ENCODE results near the gene USP37. TPM values are rescaled to one million over a fixed set of nuclear protein-coding genes. Genes with fewer than 3 reads are reported as not detected.
A peak's percentile ranks its signal among the peaks of the same experiment; 100 is the strongest.

USP37 gene
- total and polyA plus RNA-seq, 2 of the 13 experiments (the other 11 are each of a cell fraction or from before 2014, with no cell fraction given), result 6.5 to 30.6 TPM

DNA sequence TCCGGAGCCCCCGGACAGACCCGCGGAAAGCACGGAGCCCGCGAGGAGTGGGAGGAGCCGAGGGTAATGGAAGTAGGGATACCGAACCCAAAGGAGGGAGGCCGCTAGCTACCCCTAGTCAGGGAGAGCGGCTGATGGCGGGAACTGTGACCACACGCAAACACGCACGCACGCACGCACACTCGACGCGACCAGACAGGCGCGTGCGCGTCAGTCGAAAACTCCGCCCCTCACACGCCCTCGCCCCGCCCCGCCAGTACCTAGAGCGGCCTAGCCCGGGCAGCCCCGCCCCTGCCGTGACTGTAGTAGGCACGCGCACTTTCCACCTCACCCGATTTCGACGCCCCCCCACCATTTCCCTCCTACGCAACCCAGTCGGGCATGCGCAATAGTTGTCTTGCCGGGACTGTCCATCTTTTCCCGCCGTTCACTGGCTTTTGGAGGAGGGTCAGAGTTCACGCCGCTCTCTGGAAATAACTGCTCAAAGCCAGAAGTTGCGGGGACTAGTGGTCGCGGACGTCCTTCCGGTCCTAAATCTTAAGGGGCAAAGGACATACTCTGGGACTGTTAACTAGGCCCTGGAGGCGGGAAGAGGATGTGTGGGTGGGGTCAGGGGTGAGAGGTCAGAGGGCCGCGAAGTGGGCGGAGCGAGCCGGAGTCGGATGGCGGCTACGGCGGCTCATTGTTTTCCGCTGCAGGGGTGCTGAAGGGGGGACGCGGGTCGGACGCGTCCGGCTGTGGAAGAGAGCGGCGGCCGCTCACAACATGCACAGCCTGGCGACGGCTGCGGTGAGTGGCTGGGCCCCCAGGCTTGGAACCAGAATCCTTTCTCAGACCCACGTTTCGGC, at the start of gene USP37, which contains the start of gene CNOT9 (continued):
- TF ChIP-seq, protein P1, sequence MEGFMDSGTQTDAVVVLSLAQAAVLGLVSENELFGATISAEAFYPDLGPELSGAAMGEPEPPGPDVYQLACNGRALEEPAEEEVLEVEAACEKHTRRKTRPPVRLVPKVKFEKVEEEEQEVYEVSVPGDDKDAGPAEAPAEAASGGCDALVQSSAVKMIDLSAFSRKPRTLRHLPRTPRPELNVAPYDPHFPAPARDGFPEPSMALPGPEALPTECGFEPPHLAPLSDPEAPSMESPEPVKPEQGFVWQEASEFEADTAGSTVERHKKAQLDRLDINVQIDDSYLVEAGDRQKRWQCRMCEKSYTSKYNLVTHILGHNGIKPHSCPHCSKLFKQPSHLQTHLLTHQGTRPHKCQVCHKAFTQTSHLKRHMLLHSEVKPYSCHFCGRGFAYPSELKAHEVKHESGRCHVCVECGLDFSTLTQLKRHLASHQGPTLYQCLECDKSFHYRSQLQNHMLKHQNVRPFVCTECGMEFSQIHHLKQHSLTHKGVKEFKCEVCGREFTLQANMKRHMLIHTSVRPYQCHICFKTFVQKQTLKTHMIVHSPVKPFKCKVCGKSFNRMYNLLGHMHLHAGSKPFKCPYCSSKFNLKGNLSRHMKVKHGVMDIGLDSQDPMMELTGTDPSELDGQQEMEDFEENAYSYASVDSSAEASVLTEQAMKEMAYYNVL (CRISPR knock-in tag; IDR thresholded peaks at IDR 0.05; ENCODE audit: borderline replicate concordance), result peak; percentile 91; the same call in 1 of the 2 replicates
- TF ChIP-seq ZNF446 (CRISPR knock-in tag; IDR thresholded peaks at IDR 0.05) (peak; percentile 86), ZNF530 (CRISPR knock-in tag; IDR thresholded peaks at IDR 0.05; ENCODE audit: low read depth) (peak; percentile 25; the same call in 1 of the 2 replicates), TARDBP (CRISPR knock-in tag; IDR thresholded peaks at IDR 0.05) (peak; percentile 82), FOXA1 (IDR thresholded peaks at IDR 0.05) (no peak), FOXA1 (CRISPR knock-in tag; IDR thresholded peaks at IDR 0.05) (peak; percentile 42; the same call in 1 of the 2 replicates), POLR2G (IDR thresholded peaks at IDR 0.05; ENCODE audit: low read depth, low read length) (peak; percentile 92), TCF12 (IDR thresholded peaks at IDR 0.05) (no peak), TCF12 (CRISPR knock-in tag; IDR thresholded peaks at IDR 0.05) (peak; percentile 68; the same call in 1 of the 2 replicates), IKZF1 (IDR thresholded peaks at IDR 0.05) (no peak), ZNF20 (CRISPR knock-in tag; IDR thresholded peaks at IDR 0.05) (peak; percentile 76; the same call in 1 of the 2 replicates), REXO4 (CRISPR knock-in tag; IDR thresholded peaks at IDR 0.05; ENCODE audit: borderline replicate concordance) (peak; percentile 71; the same call in 1 of the 2 replicates), ELF3 (CRISPR knock-in tag; IDR thresholded peaks at IDR 0.05) (peak; percentile 72), ZNF33B (CRISPR knock-in tag; IDR thresholded peaks at IDR 0.05) (peak; percentile 98)
- TF ChIP-seq, protein P2, sequence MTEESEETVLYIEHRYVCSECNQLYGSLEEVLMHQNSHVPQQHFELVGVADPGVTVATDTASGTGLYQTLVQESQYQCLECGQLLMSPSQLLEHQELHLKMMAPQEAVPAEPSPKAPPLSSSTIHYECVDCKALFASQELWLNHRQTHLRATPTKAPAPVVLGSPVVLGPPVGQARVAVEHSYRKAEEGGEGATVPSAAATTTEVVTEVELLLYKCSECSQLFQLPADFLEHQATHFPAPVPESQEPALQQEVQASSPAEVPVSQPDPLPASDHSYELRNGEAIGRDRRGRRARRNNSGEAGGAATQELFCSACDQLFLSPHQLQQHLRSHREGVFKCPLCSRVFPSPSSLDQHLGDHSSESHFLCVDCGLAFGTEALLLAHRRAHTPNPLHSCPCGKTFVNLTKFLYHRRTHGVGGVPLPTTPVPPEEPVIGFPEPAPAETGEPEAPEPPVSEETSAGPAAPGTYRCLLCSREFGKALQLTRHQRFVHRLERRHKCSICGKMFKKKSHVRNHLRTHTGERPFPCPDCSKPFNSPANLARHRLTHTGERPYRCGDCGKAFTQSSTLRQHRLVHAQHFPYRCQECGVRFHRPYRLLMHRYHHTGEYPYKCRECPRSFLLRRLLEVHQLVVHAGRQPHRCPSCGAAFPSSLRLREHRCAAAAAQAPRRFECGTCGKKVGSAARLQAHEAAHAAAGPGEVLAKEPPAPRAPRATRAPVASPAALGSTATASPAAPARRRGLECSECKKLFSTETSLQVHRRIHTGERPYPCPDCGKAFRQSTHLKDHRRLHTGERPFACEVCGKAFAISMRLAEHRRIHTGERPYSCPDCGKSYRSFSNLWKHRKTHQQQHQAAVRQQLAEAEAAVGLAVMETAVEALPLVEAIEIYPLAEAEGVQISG (CRISPR knock-in tag; IDR thresholded peaks at IDR 0.05), result peak; percentile 87
- TF ChIP-seq, protein P3, sequence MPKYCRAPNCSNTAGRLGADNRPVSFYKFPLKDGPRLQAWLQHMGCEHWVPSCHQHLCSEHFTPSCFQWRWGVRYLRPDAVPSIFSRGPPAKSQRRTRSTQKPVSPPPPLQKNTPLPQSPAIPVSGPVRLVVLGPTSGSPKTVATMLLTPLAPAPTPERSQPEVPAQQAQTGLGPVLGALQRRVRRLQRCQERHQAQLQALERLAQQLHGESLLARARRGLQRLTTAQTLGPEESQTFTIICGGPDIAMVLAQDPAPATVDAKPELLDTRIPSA (CRISPR knock-in tag; IDR thresholded peaks at IDR 0.05; ENCODE audit: borderline replicate concordance), result peak; percentile 91; the same call in 1 of the 2 replicates
- TF ChIP-seq, protein P4, sequence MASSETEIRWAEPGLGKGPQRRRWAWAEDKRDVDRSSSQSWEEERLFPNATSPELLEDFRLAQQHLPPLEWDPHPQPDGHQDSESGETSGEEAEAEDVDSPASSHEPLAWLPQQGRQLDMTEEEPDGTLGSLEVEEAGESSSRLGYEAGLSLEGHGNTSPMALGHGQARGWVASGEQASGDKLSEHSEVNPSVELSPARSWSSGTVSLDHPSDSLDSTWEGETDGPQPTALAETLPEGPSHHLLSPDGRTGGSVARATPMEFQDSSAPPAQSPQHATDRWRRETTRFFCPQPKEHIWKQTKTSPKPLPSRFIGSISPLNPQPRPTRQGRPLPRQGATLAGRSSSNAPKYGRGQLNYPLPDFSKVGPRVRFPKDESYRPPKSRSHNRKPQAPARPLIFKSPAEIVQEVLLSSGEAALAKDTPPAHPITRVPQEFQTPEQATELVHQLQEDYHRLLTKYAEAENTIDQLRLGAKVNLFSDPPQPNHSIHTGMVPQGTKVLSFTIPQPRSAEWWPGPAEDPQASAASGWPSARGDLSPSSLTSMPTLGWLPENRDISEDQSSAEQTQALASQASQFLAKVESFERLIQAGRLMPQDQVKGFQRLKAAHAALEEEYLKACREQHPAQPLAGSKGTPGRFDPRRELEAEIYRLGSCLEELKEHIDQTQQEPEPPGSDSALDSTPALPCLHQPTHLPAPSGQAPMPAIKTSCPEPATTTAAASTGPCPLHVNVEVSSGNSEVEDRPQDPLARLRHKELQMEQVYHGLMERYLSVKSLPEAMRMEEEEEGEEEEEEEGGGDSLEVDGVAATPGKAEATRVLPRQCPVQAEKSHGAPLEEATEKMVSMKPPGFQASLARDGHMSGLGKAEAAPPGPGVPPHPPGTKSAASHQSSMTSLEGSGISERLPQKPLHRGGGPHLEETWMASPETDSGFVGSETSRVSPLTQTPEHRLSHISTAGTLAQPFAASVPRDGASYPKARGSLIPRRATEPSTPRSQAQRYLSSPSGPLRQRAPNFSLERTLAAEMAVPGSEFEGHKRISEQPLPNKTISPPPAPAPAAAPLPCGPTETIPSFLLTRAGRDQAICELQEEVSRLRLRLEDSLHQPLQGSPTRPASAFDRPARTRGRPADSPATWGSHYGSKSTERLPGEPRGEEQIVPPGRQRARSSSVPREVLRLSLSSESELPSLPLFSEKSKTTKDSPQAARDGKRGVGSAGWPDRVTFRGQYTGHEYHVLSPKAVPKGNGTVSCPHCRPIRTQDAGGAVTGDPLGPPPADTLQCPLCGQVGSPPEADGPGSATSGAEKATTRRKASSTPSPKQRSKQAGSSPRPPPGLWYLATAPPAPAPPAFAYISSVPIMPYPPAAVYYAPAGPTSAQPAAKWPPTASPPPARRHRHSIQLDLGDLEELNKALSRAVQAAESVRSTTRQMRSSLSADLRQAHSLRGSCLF (CRISPR knock-in tag; IDR thresholded peaks at IDR 0.05; ENCODE audit: borderline replicate concordance), result peak; percentile 19; the same call in 1 of the 2 replicates
- TF ChIP-seq, protein P5, sequence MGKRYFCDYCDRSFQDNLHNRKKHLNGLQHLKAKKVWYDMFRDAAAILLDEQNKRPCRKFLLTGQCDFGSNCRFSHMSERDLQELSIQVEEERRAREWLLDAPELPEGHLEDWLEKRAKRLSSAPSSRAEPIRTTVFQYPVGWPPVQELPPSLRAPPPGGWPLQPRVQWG (CRISPR knock-in tag; IDR thresholded peaks at IDR 0.05; ENCODE audit: borderline replicate concordance, low read depth), result no peak

Measured in HepG2 (cell line).